GM13977 (cell line): ENCODE measurements around the gene COX7B2.

Experiments
- DNase-seq: peaks from one replicate; pipeline ENCODE4 v3.0.0; 2012; ENCODE audit warnings: low spot score
- in situ Hi-C: fragments of 300-500 bp; cut with MboI; formaldehyde crosslinking; loops from one replicate; pipeline ENCODE4 v1.12.0; 2022; ENCODE audit warnings: low sequenced_read_pairs, low pct_unique_long_range_greater_than_20kb, mixed read lengths, inconsistent platforms; ENCODE audit not compliant: unreplicated experiment
- TF ChIP-seq, protein P1 (sequence below): IDR thresholded peaks from 2 replicates; pipeline ENCODE4 v1.5.1; 2012; ENCODE audit warnings: mild to moderate bottlenecking, control low read depth; ENCODE audit not compliant: insufficient read depth; ENCODE audit errors: extremely low read depth, missing control alignments

Gene COX7B2

DNA sequence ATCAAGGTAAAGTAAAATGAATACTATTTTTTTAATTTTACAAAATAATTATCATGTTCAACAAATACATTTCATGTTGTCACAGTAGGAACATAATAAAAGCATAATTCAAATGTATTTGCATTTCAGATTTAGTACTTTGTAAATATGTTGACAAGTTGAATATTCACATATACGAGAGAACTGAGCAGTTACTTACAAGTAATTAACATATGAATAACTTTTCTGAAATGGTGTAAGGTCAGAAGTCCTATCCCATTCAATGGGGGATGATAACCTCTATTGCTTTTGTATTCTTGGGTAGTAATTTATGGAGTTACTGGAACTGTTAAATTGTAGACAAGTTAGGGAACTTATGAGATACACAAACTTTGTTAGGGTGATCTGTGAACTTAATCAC lies 191.1 kb downstream of the COX7B2 start:
- in situ Hi-C loops, result no loop called here
- no peak for DNase-seq
- TF ChIP-seq, protein P1, sequence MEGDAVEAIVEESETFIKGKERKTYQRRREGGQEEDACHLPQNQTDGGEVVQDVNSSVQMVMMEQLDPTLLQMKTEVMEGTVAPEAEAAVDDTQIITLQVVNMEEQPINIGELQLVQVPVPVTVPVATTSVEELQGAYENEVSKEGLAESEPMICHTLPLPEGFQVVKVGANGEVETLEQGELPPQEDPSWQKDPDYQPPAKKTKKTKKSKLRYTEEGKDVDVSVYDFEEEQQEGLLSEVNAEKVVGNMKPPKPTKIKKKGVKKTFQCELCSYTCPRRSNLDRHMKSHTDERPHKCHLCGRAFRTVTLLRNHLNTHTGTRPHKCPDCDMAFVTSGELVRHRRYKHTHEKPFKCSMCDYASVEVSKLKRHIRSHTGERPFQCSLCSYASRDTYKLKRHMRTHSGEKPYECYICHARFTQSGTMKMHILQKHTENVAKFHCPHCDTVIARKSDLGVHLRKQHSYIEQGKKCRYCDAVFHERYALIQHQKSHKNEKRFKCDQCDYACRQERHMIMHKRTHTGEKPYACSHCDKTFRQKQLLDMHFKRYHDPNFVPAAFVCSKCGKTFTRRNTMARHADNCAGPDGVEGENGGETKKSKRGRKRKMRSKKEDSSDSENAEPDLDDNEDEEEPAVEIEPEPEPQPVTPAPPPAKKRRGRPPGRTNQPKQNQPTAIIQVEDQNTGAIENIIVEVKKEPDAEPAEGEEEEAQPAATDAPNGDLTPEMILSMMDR, result no peak

DNA sequence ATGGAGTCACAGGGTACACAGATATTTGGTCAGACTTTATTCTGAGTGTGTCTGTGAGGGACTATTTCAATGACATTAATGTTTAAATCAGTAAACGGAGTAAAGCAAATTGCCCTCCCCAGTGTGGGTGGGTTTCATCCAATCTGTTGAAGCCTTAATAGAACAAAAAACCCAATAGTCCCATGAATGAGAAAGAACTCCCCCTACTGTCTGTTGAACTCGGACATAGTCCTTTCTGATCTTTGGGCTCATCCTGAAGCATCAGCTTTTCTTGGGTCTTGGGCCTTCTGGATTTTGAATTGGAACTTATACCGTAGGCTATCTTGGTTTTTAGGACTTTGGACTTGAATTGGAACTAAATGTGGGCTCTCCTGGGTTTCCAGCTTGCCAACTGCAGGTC lies 193.6 kb downstream of the COX7B2 start:
- TF ChIP-seq, protein P1, result no peak
- in situ Hi-C loops, result no loop called here
- no peak for DNase-seq

DNA sequence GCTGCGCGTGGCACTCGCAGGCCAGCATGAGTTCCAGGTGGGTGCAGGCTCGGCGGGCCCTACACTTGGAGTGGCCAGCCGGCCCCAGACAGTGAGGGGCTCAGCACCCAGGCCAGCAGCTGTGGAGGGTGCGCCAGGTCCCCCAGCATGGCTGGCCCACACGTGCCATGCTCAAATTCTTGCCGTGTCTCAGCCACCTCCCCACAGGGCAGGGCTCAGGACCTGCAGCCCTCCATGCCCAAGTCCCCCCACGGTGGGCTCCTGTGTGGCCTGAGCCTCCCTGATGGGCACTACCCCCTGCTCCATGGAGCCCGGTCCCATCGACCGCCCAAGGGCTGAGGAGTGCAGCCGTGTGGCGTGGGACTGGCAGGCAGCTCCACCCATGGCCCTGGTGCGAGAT lies 210.2 kb downstream of the COX7B2 start:
- DNase-seq, result no peak
- in situ Hi-C loops, result no loop called here
- TF ChIP-seq, protein P1, result no peak
